K562 (cell line): ENCODE results near the gene SLA2. TPM values are rescaled to one million over a fixed set of nuclear protein-coding genes. Genes with fewer than 3 reads are reported as not detected.
A peak's percentile ranks its signal among the peaks of the same experiment; 100 is the strongest.

Experiments
- CHAMP1 ChIP-seq: fragments of 450-650 bp; IDR thresholded peaks from 2 replicates; pipeline ENCODE4 v1.6.1; 2016; ENCODE audit warnings: mild to moderate bottlenecking
- EP400 ChIP-seq: fragments of 450-650 bp; IDR thresholded peaks from 2 replicates; pipeline ENCODE4 v1.6.1; 2017; ENCODE audit warnings: antibody characterized with exemption, mild to moderate bottlenecking, moderate library complexity
- FOXK1 ChIP-seq: sonication (generic); formaldehyde crosslinking; IDR thresholded peaks from 2 replicates; pipeline ENCODE4 v1.8.0; 2022; ENCODE audit warnings: missing genetic modification reagents, mild to moderate bottlenecking, borderline replicate concordance
- FOXK2 ChIP-seq, 2 experiments: fragments of 450-650 bp; IDR thresholded peaks in 1 of 2; conservative IDR thresholded peaks in 1 of 2; 2 replicates each; pipeline ENCODE4 v1.6.1; 2016; ENCODE audit warnings: low read depth in 2 of 2, mild to moderate bottlenecking in 1 of 2
- HNRNPH1 ChIP-seq: fragments of 200-400 bp; formaldehyde crosslinking; optimal IDR thresholded peaks from 2 replicates; pipeline ENCODE3; 2017; ENCODE audit warnings: low read depth, mild to moderate bottlenecking, low read length, moderate library complexity
- KDM4B ChIP-seq, 2 experiments: fragments of 450-650 bp in 1 of 2; sonication (generic) in 1 of 2; IDR thresholded peaks; 2 replicates each; pipeline ENCODE4 v1.6.1; 2016 to 2017; ENCODE audit warnings: borderline replicate concordance in 2 of 2, antibody characterized with exemption in 1 of 2, low read depth in 1 of 2, mild to moderate bottlenecking in 1 of 2
- L3MBTL2 ChIP-seq: fragments of 450-650 bp; IDR thresholded peaks from 2 replicates; pipeline ENCODE4 v1.6.1; 2016; ENCODE audit warnings: mild to moderate bottlenecking, moderate library complexity
- STAT6 ChIP-seq: sonication (generic); formaldehyde crosslinking; IDR thresholded peaks from 2 replicates; pipeline ENCODE4 v1.8.1; 2023; ENCODE audit warnings: mild to moderate bottlenecking, missing genetic modification reagents
- TAF9B ChIP-seq: fragments of 450-650 bp; IDR thresholded peaks from 2 replicates; pipeline ENCODE4 v1.6.1; 2018; ENCODE audit warnings: mild to moderate bottlenecking; ENCODE audit not compliant: partially characterized antibody
- ZNF217 ChIP-seq: sonication (generic); formaldehyde crosslinking; IDR thresholded peaks from 2 replicates; pipeline ENCODE4 v1.8.0; 2022; ENCODE audit warnings: mild to moderate bottlenecking, missing genetic modification reagents
- ZNF398 ChIP-seq: fragments of 250-450 bp; sonication (Bioruptor Pico); IDR thresholded peaks from 2 replicates; pipeline ENCODE4 v1.8.0; 2021; ENCODE audit warnings: moderate library complexity, mild to moderate bottlenecking, inconsistent platforms
- ZNF76 ChIP-seq: fragments of 250-450 bp; sonication (Bioruptor Pico); IDR thresholded peaks from 2 replicates; pipeline ENCODE4 v1.4.0; 2020; ENCODE audit warnings: mild to moderate bottlenecking, moderate library complexity, borderline replicate concordance
- polyA plus RNA-seq, 8 experiments: library from polyadenylated mRNA; depleted of rRNA in 4 of 8; stranded (reverse) in 5 of 8; unstranded in 3 of 8; fragments of >200 nt; fragmentation: Nextera tagmentation in 2 of 8; fragmentation: Illumina TruSeq in 1 of 8; extraction: Ambion mirVana in 2 of 8; extraction: Trizol in 1 of 8; gene quantifications; 2 replicates each; pipeline versions ENCODE4 v1.2.1 to v1.2.3, GENCODE V29; 2011 to 2014; ENCODE audit warnings: inconsistent platforms in 1 of 8, missing spikeins in 1 of 8
- total RNA-seq, 7 experiments: library from RNA; depleted of rRNA in 6 of 7; stranded (reverse); fragments of >200 nt in 6 of 7; fragmentation: Illumina TruSeq in 2 of 7; extraction: Trizol in 2 of 7; gene quantifications; 2 replicates each; pipeline versions ENCODE4 v1.2.1 to v1.2.3, GENCODE V29; 2011 to 2021; ENCODE audit warnings: low replicate concordance in 1 of 7

SLA2 gene
- total and polyA plus RNA-seq, 9 of the 15 experiments (the other 6 are each of a cell fraction or from before 2014, with no cell fraction given) = 0.07 TPM; not detected in 7

- TF ChIP-seq KDM4B (IDR thresholded peaks at IDR 0.05; ENCODE audit: borderline replicate concordance in 2 of 2, low read depth in 1 of 2) (no peak), CHAMP1 (no peak), EP400 (peak; percentile 88), HNRNPH1 (no peak), FOXK2 (conservative IDR thresholded peaks at IDR 0.05 in 1 of 2, IDR thresholded peaks at IDR 0.05 in 1 of 2; ENCODE audit: low read depth in 2 of 2) (0 out of 4 replicates have a peak, but pooled peaks of 1 of the 2 experiments have one; percentile 35), ZNF398 (CRISPR knock-in tag) (no peak), L3MBTL2 (peak; percentile 99), STAT6 (CRISPR knock-in tag) (no peak), TAF9B (peak; percentile 37), ZNF76 (CRISPR knock-in tag) (no peak), FOXK1 (CRISPR knock-in tag) (peak; percentile 61; the same call in 1 of the 2 replicates), ZNF217 (CRISPR knock-in tag) (no peak)
- TF ChIP-seq, all 486 proteins: peak for 96
Measured at GRCh38 chr20:36574366-36575135, 71.4 kb downstream of the SLA2 start (continued).
